HepG2 (cell line): ENCODE measurements around the gene ASL. TPM values are rescaled to one million over a fixed set of nuclear protein-coding genes. Genes with fewer than 3 reads are reported as not detected.

ENCODE experiments used
- CCDC6 ChIP-seq: sonication (generic); formaldehyde crosslinking; IDR thresholded peaks from 2 replicates; pipeline ENCODE4 v1.8.1; 2022; ENCODE audit warnings: mild to moderate bottlenecking, missing genetic modification reagents, moderate library complexity
- CSRNP2 ChIP-seq: sonication (generic); formaldehyde crosslinking; conservative IDR thresholded peaks from 2 replicates; pipeline ENCODE4 v1.8.0; 2022; ENCODE audit warnings: low read depth, missing genetic modification reagents
- EEA1 ChIP-seq: sonication (generic); formaldehyde crosslinking; IDR thresholded peaks from 2 replicates; pipeline ENCODE4 v1.5.1; 2020; ENCODE audit warnings: mild to moderate bottlenecking, missing genetic modification reagents, borderline replicate concordance
- ETS1 ChIP-seq: sonication (generic); formaldehyde crosslinking; IDR thresholded peaks from 2 replicates; pipeline ENCODE4 v1.4.0; 2020; ENCODE audit warnings: missing genetic modification reagents
- HHEX ChIP-seq: IDR thresholded peaks from 2 replicates; pipeline ENCODE4 v1.6.1; 2016; ENCODE audit warnings: control low read depth
- HOMEZ ChIP-seq: IDR thresholded peaks from 2 replicates; pipeline ENCODE4 v1.6.1; 2016; ENCODE audit warnings: low read depth
- JDP2 ChIP-seq: sonication (generic); formaldehyde crosslinking; IDR thresholded peaks from 2 replicates; pipeline ENCODE4 v1.8.1; 2022; ENCODE audit warnings: missing genetic modification reagents, borderline replicate concordance
- KAT8 ChIP-seq: IDR thresholded peaks from 2 replicates; pipeline ENCODE4 v1.6.1; 2016; ENCODE audit warnings: missing genetic modification reagents, missing compliant biosample characterization
- MYPOP ChIP-seq: sonication (generic); formaldehyde crosslinking; IDR thresholded peaks from 2 replicates; pipeline ENCODE4 v1.8.1; 2023; ENCODE audit warnings: mild to moderate bottlenecking, moderate library complexity, missing genetic modification reagents
- NCOA5 ChIP-seq: sonication (generic); formaldehyde crosslinking; IDR thresholded peaks from 2 replicates; pipeline ENCODE4 v1.4.0; 2020; ENCODE audit warnings: missing genetic modification reagents
- RBFOX2 ChIP-seq: fragments of 200-400 bp; formaldehyde crosslinking; IDR thresholded peaks from 2 replicates; pipeline ENCODE4 v1.6.1; 2017; ENCODE audit warnings: low read depth, mild to moderate bottlenecking, low read length
- SMC3 ChIP-seq: IDR thresholded peaks from 2 replicates; pipeline ENCODE4 v1.6.1; 2011; ENCODE audit warnings: low read length, improper control_type of control experiment
- TBX2 ChIP-seq: sonication (generic); formaldehyde crosslinking; IDR thresholded peaks from 2 replicates; pipeline ENCODE4 v1.5.0; 2020; ENCODE audit warnings: missing genetic modification reagents, mild to moderate bottlenecking, borderline replicate concordance
- TBX3 ChIP-seq: fragments of 450-650 bp; IDR thresholded peaks from 2 replicates; pipeline ENCODE4 v1.6.1; 2017; ENCODE audit warnings: antibody characterized with exemption, mild to moderate bottlenecking, inconsistent platforms, borderline replicate concordance
- TIGD3 ChIP-seq: sonication (generic); formaldehyde crosslinking; IDR thresholded peaks from 2 replicates; pipeline ENCODE4 v1.5.1; 2020; ENCODE audit warnings: mild to moderate bottlenecking, missing genetic modification reagents, borderline replicate concordance
- TRIM22 ChIP-seq: fragments of 450-650 bp; IDR thresholded peaks from 2 replicates; pipeline ENCODE4 v1.6.1; 2017
- ZBTB7A ChIP-seq: sonication (generic); formaldehyde crosslinking; IDR thresholded peaks from 2 replicates; pipeline ENCODE4 v1.8.0; 2022; ENCODE audit warnings: mild to moderate bottlenecking, missing genetic modification reagents
- ZFP41 ChIP-seq: sonication (generic); formaldehyde crosslinking; IDR thresholded peaks from 2 replicates; pipeline ENCODE4 v1.4.0; 2020; ENCODE audit warnings: mild to moderate bottlenecking, missing genetic modification reagents, borderline replicate concordance
- ZNF275 ChIP-seq: sonication (generic); formaldehyde crosslinking; IDR thresholded peaks from 2 replicates; pipeline ENCODE4 v1.8.0; 2022; ENCODE audit warnings: missing genetic modification reagents, mild to moderate bottlenecking, inconsistent platforms, borderline replicate concordance
- ZNF331 ChIP-seq: sonication (generic); formaldehyde crosslinking; IDR thresholded peaks from 2 replicates; pipeline ENCODE4 v1.4.0; 2020; ENCODE audit warnings: missing genetic modification reagents
- ZNF589 ChIP-seq: sonication (generic); formaldehyde crosslinking; conservative IDR thresholded peaks from 2 replicates; pipeline ENCODE4 v1.8.0; 2022; ENCODE audit warnings: mild to moderate bottlenecking, moderate library complexity, missing genetic modification reagents
- ZNF761 ChIP-seq: sonication (generic); formaldehyde crosslinking; conservative IDR thresholded peaks from 2 replicates; pipeline ENCODE4 v1.4.0; 2020; ENCODE audit warnings: mild to moderate bottlenecking, missing genetic modification reagents
- polyA plus RNA-seq, 8 experiments: library from polyadenylated mRNA; depleted of rRNA in 3 of 8; stranded (reverse) in 7 of 8; unstranded in 1 of 8; fragments of >200 nt; fragmentation: Illumina TruSeq in 4 of 8; extraction: Trizol in 4 of 8; gene quantifications; 2 replicates each; pipeline versions ENCODE4 v1.2.1 to v1.2.3, GENCODE V29; 2011 to 2016; ENCODE audit warnings: low read depth in 4 of 8, missing spikeins in 1 of 8, mixed read lengths in 1 of 8; ENCODE audit not compliant: insufficient read depth in 1 of 8
- total RNA-seq, 5 experiments: library from RNA; depleted of rRNA; stranded (reverse); fragments of >200 nt; fragmentation: Illumina TruSeq; extraction: Trizol; gene quantifications; 2 replicates each; pipeline ENCODE4 v1.2.3, GENCODE V29; 2016; ENCODE audit warnings: low read depth in 1 of 5

The ASL gene
- total and polyA plus RNA-seq, 2 of the 13 experiments (the other 11 are each of a cell fraction or from before 2014, with no cell fraction given) = 71.4 to 96.5 TPM

GRCh38 chr7:66142334-66142733 is 66.7 kb downstream of the ASL start (continued):
- TF ChIP-seq RBFOX2 = no peak
- TF ChIP-seq ZFP41 = no peak
- TF ChIP-seq ZNF275 (CRISPR knock-in tag) = no peak
- TF ChIP-seq ZBTB7A = no peak
- TF ChIP-seq HHEX (CRISPR knock-in tag) = peak; percentile 50; the same call in 1 of the 2 replicates
- TF ChIP-seq KAT8 (CRISPR knock-in tag) = peak; percentile 52
- peak; percentile 23; the same call in 1 of the 2 replicates for TF ChIP-seq SMC3
- no peak for TF ChIP-seq TRIM22
- no peak for TF ChIP-seq CCDC6 (CRISPR knock-in tag)
- TF ChIP-seq HOMEZ (CRISPR knock-in tag) = peak; percentile 81; the same call in 1 of the 2 replicates
- no peak; the same call in 1 of the 2 replicates for TF ChIP-seq JDP2 (CRISPR knock-in tag)
- no peak for TF ChIP-seq ZNF589 (CRISPR knock-in tag)
- no peak for TF ChIP-seq MYPOP
- no peak for TF ChIP-seq CSRNP2
- TF ChIP-seq TBX3 = no peak
- no peak for TF ChIP-seq TBX2 (CRISPR knock-in tag)
- no peak for TF ChIP-seq ETS1 (CRISPR knock-in tag)
- TF ChIP-seq ZNF331 (CRISPR knock-in tag) = peak; percentile 80; the same call in 1 of the 2 replicates
- TF ChIP-seq NCOA5 = no peak
- TF ChIP-seq EEA1 (CRISPR knock-in tag) = no peak
- no peak for TF ChIP-seq ZNF761 (CRISPR knock-in tag)
- no peak for TF ChIP-seq TIGD3 (CRISPR knock-in tag)
